ENCODE results near the gene PVALEF.
"Not testable (repeated sequence)": the region's sequence is repeated elsewhere in the genome, so short reads cannot be mapped to it uniquely, and the experiment has no call there.

PVALEF gene

GRCh38 chr17:81143717-81144422, 21.4 kb upstream of the PVALEF start:
- no peak for DNase-seq (ENCODE audit: low spot score)

- DNase-seq (ENCODE audit: low spot score): no peak
These were observed 20.9 kb upstream of the PVALEF start for GRCh38 chr17:81144423-81144781.

- DNase-seq (ENCODE audit: low spot score): not testable (repeated sequence)
These were observed 19.1 kb upstream of the PVALEF start for GRCh38 chr17:81146208-81146607.

GRCh38 chr17:81147701-81148100, 17.6 kb upstream of the PVALEF start:
- no peak for DNase-seq (ENCODE audit: low spot score)

GRCh38 chr17:81148571-81148970, 16.7 kb upstream of the PVALEF start:
- DNase-seq (ENCODE audit: low spot score): no peak

- DNase-seq (ENCODE audit: low spot score): no peak
These were observed 16.2 kb upstream of the PVALEF start for GRCh38 chr17:81148986-81149533.

- no peak for DNase-seq (ENCODE audit: low spot score)
These were observed 14.8 kb upstream of the PVALEF start for GRCh38 chr17:81150377-81151077.

GRCh38 chr17:81151278-81151677, 14.0 kb upstream of the PVALEF start:
- DNase-seq (ENCODE audit: low spot score): no peak

- no peak for DNase-seq (ENCODE audit: low spot score)
These were observed 12.9 kb upstream of the PVALEF start for GRCh38 chr17:81152288-81152828.

GRCh38 chr17:81153340-81153803, 11.9 kb upstream of the PVALEF start:
- no peak for DNase-seq (ENCODE audit: low spot score)

GRCh38 chr17:81154016-81154415, 11.3 kb upstream of the PVALEF start:
- DNase-seq (ENCODE audit: low spot score): not testable (repeated sequence)

- no peak for DNase-seq (ENCODE audit: low spot score)
These were observed 10.3 kb upstream of the PVALEF start for GRCh38 chr17:81154961-81155360.

GRCh38 chr17:81156866-81157805, 8.2 kb upstream of the PVALEF start:
- no peak for DNase-seq (ENCODE audit: low spot score)

GRCh38 chr17:81157848-81158687, 7.2 kb upstream of the PVALEF start:
- no peak for DNase-seq (ENCODE audit: low spot score)

GRCh38 chr17:81158688-81159590, 6.4 kb upstream of the PVALEF start:
- DNase-seq (ENCODE audit: low spot score): no peak

- DNase-seq (ENCODE audit: low spot score): no peak
These were observed 5.6 kb upstream of the PVALEF start for GRCh38 chr17:81159611-81160265.

- no peak for DNase-seq (ENCODE audit: low spot score)
These were observed 5.0 kb upstream of the PVALEF start for GRCh38 chr17:81160306-81160705.

GRCh38 chr17:81160747-81161453, 4.4 kb upstream of the PVALEF start:
- DNase-seq (ENCODE audit: low spot score): no peak

- no peak for DNase-seq (ENCODE audit: low spot score)
These were observed 3.8 kb upstream of the PVALEF start for GRCh38 chr17:81161536-81161935.

Data from LoVo (cell line).